Measurements from ENCODE around the gene MAX.
"Not testable (repeated sequence)": the region's sequence is repeated elsewhere in the genome, so short reads cannot be mapped to it uniquely, and the experiment has no call there.

The MAX gene

DNA sequence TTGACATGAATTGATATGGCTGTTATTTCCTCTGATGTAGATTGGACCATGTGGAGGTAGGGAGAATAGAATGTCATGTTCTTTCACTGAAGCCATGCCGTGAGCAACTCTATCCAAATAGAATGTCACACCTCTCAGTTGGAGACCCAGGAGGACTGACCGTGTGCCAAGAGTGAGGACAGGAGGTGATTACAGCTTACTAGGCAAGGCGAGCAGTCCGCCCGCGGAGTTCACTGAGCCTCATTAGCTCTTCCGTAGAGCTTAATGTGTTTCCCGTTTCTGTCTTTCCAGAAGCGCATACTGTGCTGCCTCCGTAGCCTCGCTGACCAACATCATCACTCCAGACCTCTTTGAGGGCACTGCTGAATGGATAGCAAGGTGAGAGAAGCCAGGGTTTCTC is 70.0 kb downstream of the MAX start:
- no peak for DNase-seq

DNA sequence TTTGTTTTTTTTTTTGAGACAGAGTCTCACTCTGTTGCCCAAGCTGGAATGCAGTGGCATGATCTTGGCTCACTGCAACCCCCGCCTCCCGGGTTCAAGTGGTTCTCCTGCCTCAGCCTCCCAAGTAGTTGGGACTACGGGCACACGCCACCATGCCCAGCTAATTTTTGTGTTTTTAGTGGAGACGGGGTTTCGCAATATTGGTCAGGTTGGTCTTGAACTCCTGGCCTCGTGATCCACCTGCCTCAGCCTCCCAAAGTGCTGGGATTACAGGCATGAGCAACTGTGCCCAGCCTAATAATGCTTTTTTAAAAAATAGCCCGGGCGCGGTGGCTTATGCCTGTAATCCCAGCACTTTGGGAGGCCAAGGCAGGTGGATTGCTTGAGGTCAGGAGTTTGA is 71.0 kb downstream of the MAX start:
- DNase-seq: not testable (repeated sequence)

DNA sequence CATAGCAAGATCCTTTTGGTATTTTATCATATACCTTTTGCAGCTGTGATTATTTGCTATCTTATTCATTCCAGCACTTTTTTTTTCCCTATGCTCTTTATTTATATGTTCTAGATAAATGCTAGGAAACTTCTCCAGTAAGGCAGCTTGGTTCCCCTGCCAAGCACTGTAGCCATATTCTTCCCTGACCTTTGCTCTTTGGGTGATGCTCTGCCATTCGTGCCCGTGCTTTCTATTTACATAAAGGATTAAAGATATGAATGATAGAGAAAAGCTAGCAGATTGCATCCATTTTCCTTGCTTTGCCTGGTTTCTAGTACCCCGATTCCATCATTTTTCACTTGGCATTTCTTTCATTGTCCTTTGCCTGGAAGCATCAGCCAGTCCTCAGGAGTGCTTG is 73.4 kb downstream of the MAX start:
- no peak for DNase-seq

DNA sequence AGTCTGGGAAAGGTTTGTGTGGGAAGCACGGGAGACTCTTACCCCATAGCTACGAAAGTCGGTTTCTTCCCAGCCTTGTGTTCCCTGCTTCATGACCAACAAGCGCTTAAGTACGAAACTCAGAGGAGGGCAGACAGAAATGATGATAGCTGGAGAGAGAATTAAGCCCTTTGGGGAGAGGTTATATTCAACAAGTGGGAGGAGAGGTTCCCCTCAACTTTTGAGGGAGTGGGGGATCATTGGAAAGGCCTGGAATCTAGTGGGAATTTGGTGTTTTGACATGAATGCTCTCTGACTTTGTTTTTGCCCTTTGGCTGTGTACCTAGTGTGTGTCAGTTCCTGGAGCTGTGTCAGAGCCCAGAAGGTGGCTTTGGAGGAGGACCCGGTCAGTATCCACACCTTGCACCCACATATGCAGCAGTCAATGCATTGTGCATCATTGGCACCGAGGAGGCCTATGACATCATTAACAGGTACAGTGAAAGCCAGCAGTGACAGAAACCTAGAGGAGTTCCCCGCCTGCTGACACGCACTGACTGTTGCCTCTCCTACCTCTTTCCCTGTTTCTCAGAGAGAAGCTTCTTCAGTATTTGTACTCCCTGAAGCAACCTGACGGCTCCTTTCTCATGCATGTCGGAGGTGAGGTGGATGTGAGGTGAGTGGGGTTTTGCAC is 75.1 kb downstream of the MAX start:
- DNase-seq: no peak

DNA sequence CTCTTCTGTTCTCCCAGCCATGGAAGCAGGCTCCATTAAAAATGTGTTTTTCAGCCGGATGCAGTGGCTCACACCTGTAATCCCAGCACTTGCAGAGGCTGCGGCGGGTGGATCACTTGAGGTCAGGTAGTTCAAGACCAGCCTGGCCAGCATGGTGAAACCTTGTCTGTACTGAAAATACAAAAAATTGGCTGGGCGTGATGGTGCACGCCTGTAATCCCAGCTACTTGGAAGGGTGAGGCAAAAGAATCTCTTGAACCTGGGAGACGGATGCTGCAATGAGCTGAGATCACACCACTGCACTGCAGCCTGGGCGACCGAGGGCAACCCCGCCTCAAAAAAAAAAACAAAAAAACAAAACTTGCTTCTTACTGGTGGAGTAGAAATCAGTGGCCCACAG is 75.8 kb downstream of the MAX start:
- no peak for DNase-seq

DNA sequence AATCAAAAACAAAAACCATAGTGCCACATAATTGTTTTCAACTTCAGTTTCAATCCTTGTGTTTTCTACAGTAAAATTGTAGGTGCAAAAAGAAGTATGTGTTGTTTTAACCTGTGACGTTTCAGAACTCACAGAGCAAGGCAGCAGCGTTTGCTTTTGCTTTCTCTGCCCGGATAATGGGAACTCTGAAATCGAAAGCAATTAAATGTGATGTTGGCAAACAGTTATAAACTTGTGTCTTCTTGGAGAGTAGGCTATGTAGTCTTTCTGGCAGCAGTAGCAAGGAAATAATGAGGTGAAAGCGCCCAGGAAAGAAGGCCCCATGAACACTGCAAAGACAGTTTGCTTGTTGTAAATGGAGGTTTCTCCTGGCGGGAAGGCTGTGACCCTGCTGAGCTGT is 76.5 kb downstream of the MAX start:
- no peak for DNase-seq
